ENCODE measurements around the gene CENPF. TPM values are rescaled to one million over a fixed set of nuclear protein-coding genes. Genes with fewer than 3 reads are reported as not detected.

The CENPF gene
- total RNA-seq, 1 experiment from 2014 or later: 144 TPM

DNA sequence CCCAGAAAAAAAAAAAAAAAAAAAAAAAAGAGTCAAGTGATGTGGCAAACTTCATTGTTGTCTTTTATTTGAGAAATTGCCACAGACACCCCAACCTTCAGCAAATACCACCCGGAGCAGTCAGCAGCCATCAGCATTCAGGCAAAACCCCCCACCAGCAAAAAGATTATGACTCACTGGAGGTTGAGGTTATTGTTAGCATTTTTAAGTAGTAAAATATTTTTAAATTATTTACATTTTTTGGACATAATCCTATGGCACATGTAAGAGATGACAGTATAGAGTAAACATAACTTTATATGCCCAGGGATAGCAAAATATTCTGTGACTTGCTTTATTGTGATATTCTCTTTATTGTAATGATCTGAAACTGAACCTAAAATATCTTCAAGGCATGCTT is 95.6 kb downstream of the CENPF start:
- Mint-ChIP-seq H3K27ac (ENCODE audit: unreplicated experiment) (no peak overlapping the region), H3K9me3 (ENCODE audit: low read depth, unreplicated experiment) (no peaks in the 10 kb centered on the region), H3K36me3 (ENCODE audit: insufficient read depth, unreplicated experiment) (no peaks in the 10 kb centered on the region), H3K27me3 (ENCODE audit: unreplicated experiment) (no peaks in the 10 kb centered on the region), H3K4me1 (ENCODE audit: low read depth, unreplicated experiment) (no peaks in the 10 kb centered on the region), H3K4me3 (ENCODE audit: low read depth, unreplicated experiment) (no peak overlapping the region)
- CTCF ChIA-PET: interaction anchor here (0.7 kb wide), 2 partner anchors 10 to 621 kb away, joined by 3 to 5 read pairs; no protein-coding TSS in a partner anchor
- BruUV-seq (replicated peaks): no TSS peak
- intact Hi-C loops (cut with micrococcal nuclease; ENCODE audit: unreplicated experiment): no loop called here
- TF ChIP-seq, protein P1, sequence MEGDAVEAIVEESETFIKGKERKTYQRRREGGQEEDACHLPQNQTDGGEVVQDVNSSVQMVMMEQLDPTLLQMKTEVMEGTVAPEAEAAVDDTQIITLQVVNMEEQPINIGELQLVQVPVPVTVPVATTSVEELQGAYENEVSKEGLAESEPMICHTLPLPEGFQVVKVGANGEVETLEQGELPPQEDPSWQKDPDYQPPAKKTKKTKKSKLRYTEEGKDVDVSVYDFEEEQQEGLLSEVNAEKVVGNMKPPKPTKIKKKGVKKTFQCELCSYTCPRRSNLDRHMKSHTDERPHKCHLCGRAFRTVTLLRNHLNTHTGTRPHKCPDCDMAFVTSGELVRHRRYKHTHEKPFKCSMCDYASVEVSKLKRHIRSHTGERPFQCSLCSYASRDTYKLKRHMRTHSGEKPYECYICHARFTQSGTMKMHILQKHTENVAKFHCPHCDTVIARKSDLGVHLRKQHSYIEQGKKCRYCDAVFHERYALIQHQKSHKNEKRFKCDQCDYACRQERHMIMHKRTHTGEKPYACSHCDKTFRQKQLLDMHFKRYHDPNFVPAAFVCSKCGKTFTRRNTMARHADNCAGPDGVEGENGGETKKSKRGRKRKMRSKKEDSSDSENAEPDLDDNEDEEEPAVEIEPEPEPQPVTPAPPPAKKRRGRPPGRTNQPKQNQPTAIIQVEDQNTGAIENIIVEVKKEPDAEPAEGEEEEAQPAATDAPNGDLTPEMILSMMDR (IDR thresholded peaks at IDR 0.05; ENCODE audit: unreplicated experiment): no peak
- DNase-seq: no peak

GRCh38 chr1:214700437-214700836 is 97.4 kb downstream of the CENPF start:
- intact Hi-C loops (cut with micrococcal nuclease; ENCODE audit: unreplicated experiment): no loop called here
- Mint-ChIP-seq H3K36me3 (ENCODE audit: insufficient read depth, unreplicated experiment) (no peaks in the 10 kb centered on the region), H3K9me3 (ENCODE audit: low read depth, unreplicated experiment) (peaks cover 1% of the 10 kb centered on the region), H3K4me3 (ENCODE audit: low read depth, unreplicated experiment) (no peak overlapping the region), H3K4me1 (ENCODE audit: low read depth, unreplicated experiment) (no peaks in the 10 kb centered on the region), H3K27me3 (ENCODE audit: unreplicated experiment) (no peaks in the 10 kb centered on the region), H3K27ac (ENCODE audit: unreplicated experiment) (no peak overlapping the region)
- CTCF ChIA-PET: no interaction called here
- DNase-seq: no peak
- TF ChIP-seq, protein P1 (IDR thresholded peaks at IDR 0.05; ENCODE audit: unreplicated experiment): no peak
- no TSS peak for BruUV-seq (replicated peaks)

- Mint-ChIP-seq H3K9me3 (ENCODE audit: low read depth, unreplicated experiment) (peaks cover 7% of the 10 kb centered on the region), H3K36me3 (ENCODE audit: insufficient read depth, unreplicated experiment) (no peaks in the 10 kb centered on the region), H3K4me1 (ENCODE audit: low read depth, unreplicated experiment) (no peaks in the 10 kb centered on the region), H3K27ac (ENCODE audit: unreplicated experiment) (no peak overlapping the region), H3K4me3 (ENCODE audit: low read depth, unreplicated experiment) (no peak overlapping the region), H3K27me3 (ENCODE audit: unreplicated experiment) (no peaks in the 10 kb centered on the region)
- TF ChIP-seq, protein P1 (IDR thresholded peaks at IDR 0.05; ENCODE audit: unreplicated experiment): no peak
- no TSS peak for BruUV-seq (replicated peaks)
- intact Hi-C loops (cut with micrococcal nuclease; ENCODE audit: unreplicated experiment): no loop called here
- DNase-seq: no peak
- CTCF ChIA-PET: no interaction called here
Observed at GRCh38 chr1:214702556-214702955, 99.6 kb downstream of the CENPF start.

GRCh38 chr1:214707306-214708087 is 104.5 kb downstream of the CENPF start:
- Mint-ChIP-seq H3K27ac (ENCODE audit: unreplicated experiment) (no peak overlapping the region), H3K27me3 (ENCODE audit: unreplicated experiment) (no peaks in the 10 kb centered on the region)
- DNase-seq: no peak

More at GRCh38 chr1:214707306-214708087, 104.5 kb downstream of the CENPF start:
- no peaks in the 10 kb centered on the region for H3K4me1 Mint-ChIP-seq (ENCODE audit: low read depth, unreplicated experiment)
- no peak overlapping the region for H3K4me3 Mint-ChIP-seq (ENCODE audit: low read depth, unreplicated experiment)
- H3K36me3 Mint-ChIP-seq (ENCODE audit: insufficient read depth, unreplicated experiment): no peaks in the 10 kb centered on the region
- BruUV-seq (replicated peaks): no TSS peak
- CTCF ChIA-PET: no interaction called here
- intact Hi-C loops (cut with micrococcal nuclease; ENCODE audit: unreplicated experiment): no loop called here
- H3K9me3 Mint-ChIP-seq (ENCODE audit: low read depth, unreplicated experiment): peaks cover 7% of the 10 kb centered on the region
- TF ChIP-seq, protein P1 (IDR thresholded peaks at IDR 0.05; ENCODE audit: unreplicated experiment): no peak

All from Calu3 (cell line).